Activated naive CD4-positive, alpha-beta T cell treated with anti-CD3 and anti-CD28 coated beads, Interleukin-2, amount 10 ng/mL, durations not matched to agents 7 days and 5 days (primary cell): ENCODE measurements around the gene STXBP6.
A peak's percentile ranks its signal among the peaks of the same experiment; 100 is the strongest.
"Not testable (repeated sequence)": the region's sequence is repeated elsewhere in the genome, so short reads cannot be mapped to it uniquely, and the experiment has no call there.

Experiments
- CTCF ChIA-PET: fragments of 350-600 bp; sonication (Branson Sonifier 250); formaldehyde crosslinking; loops from one replicate; lab custom pipeline; 2021; ENCODE audit warnings: antibody characterized with exemption; lab: Charles Lee
- DNase-seq: peaks from one replicate; pipeline ENCODE4 v3.0.0-alpha.2; 2020
- H3K27ac Mint-ChIP-seq: one replicate; pipeline ENCODE4 v1.8.0; 2021; ENCODE audit warnings: mild to moderate bottlenecking, moderate library complexity, mixed read lengths
- H3K27me3 Mint-ChIP-seq: one replicate; pipeline ENCODE4 v1.8.0; 2021; ENCODE audit warnings: mild to moderate bottlenecking, mixed read lengths
- H3K36me3 Mint-ChIP-seq: one replicate; pipeline ENCODE4 v1.8.0; 2021; ENCODE audit warnings: mixed read lengths
- H3K4me1 Mint-ChIP-seq: one replicate; pipeline ENCODE4 v1.8.0; 2021; ENCODE audit warnings: mixed read lengths
- H3K4me3 Mint-ChIP-seq: one replicate; pipeline ENCODE4 v1.8.0; 2021; ENCODE audit warnings: mild to moderate bottlenecking, moderate library complexity, mixed read lengths
- H3K9me3 Mint-ChIP-seq: one replicate; pipeline ENCODE4 v1.8.0; 2021; ENCODE audit warnings: mixed read lengths

STXBP6 gene

DNA sequence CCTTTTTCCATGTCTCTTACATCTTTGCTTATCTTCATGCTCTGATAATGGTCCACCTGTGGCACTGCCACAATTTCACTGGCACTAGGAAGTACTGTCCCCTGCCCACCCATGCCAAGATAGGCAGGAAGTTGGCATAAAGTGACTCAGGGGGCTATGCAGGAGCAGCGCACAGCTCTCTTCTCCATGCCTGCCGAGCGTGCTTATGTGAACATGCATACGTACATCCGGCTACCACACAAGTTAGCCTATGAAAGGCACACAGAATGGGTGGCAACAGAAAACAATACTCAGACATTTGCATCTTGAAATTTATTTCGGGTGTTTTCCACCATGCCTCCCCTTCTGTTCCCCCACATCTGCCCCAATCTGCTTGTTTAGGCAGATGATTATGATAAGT is 241.5 kb downstream of the STXBP6 start:
- Mint-ChIP-seq H3K9me3 (no peaks in the 10 kb centered on the region), H3K27me3 (peaks cover under 1% of the 10 kb centered on the region), H3K36me3 (no peaks in the 10 kb centered on the region), H3K27ac (no peak overlapping the region), H3K4me3 (no peak overlapping the region), H3K4me1 (no peaks in the 10 kb centered on the region)
- DNase-seq, result no peak
- CTCF ChIA-PET, result no interaction called here

DNA sequence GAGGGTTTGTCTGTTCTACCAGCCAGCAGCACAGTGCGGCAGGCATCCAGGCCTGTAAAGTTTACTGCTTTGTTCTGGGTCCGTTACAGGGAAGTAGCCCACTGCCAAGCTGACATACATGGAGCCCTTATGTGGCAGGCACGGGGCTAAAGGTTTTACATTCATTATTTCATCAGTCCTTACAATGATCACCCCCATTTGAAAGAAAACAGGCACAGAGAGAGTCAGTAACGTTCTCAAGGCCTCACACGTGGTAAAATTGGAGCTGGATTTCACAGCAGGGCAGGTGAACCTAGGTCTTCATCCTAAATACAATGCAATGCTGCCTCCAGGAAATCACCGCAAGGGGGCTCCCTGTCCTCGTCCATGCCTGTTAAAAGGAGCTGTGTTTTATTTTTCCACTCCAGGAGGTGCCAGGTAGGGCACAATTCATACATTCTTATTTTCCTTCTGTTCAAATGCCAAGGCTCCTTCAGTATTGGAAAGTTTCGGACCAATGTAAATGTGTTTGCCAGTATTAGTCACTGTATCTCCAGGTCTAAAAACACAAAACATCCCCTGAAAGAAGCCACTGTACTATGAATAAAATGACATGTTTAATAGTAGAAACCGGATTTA is 243.8 kb downstream of the STXBP6 start:
- Mint-ChIP-seq H3K4me3 (no peak overlapping the region), H3K27me3 (no peaks in the 10 kb centered on the region), H3K4me1 (no peaks in the 10 kb centered on the region), H3K9me3 (no peaks in the 10 kb centered on the region), H3K27ac (no peak overlapping the region), H3K36me3 (no peaks in the 10 kb centered on the region)
- DNase-seq, result peak; percentile 57
- CTCF ChIA-PET, result interaction anchor here (0.6 to 2.0 kb wide), 7 partner anchors 9 to 1055 kb away, joined by 3 to 8 read pairs (median 6); no protein-coding TSS in a partner anchor

DNA sequence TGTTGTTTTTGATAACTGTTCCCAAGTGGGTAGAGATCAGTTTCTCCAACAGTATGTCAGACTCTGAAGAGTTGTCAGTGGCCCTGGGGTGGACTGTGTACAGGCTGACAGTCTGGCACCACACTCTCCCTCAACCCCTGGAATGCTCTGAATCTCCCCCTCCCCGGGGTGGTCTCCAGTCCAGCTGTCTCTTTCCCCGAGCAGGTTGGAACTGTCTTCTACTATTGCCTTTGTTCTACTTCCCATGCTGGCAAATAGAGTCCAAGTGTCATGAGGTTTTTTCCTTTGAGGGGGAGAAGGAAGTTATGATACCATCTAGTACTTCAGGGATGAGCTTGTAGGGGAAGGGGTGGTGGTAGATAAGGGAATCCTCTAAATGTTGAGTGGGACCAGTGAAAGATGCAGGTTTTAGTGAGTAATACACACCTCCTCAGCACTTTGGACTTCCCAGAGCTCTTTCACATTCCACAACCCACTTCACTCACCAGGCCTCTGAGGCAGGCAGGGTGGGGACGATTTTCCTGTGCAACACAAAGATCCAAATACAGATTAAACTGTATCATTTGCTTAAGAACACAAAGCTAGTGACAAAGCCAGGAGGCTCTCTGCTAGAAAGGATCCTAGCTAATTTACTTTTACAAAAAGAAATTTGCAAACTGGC is 245.3 kb downstream of the STXBP6 start:
- Mint-ChIP-seq H3K36me3 (no peaks in the 10 kb centered on the region), H3K9me3 (no peaks in the 10 kb centered on the region), H3K4me1 (no peaks in the 10 kb centered on the region), H3K27ac (no peak overlapping the region), H3K4me3 (no peak overlapping the region), H3K27me3 (no peaks in the 10 kb centered on the region)
- no peak for DNase-seq
- CTCF ChIA-PET, result interaction anchor here (0.9 to 1.8 kb wide), 2 partner anchors 17 to 327 kb away, joined by 3 to 6 read pairs; no protein-coding TSS in a partner anchor

DNA sequence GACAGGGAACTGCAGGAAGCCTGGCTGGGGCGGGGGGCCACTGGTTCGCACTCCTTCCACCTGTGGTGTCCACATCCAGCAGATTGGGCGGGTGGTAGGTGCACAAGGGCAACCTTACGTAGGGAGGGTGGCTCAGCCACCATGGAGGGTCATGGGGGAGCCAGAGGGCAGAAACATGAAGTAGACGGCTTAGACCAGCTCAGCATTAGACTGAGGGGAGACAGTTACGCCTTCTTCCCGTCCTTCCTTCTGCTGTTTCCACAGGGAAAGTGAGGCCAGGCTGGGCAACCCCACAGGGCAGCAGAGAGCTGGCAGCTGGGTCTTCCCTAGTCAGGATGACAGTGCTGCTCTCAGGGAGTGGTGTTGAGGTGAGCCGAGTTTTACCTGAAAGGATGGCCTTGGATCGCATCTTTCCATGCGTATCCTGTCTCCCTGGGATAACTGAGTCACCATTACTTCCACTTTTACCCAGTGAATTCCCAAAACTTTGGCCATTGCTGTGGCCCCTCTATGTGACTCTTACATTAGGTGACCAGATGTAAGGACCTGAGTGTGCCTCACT is 245.9 kb downstream of the STXBP6 start:
- Mint-ChIP-seq H3K36me3 (no peaks in the 10 kb centered on the region), H3K27ac (no peak overlapping the region), H3K27me3 (no peaks in the 10 kb centered on the region), H3K4me3 (no peak overlapping the region), H3K9me3 (no peaks in the 10 kb centered on the region), H3K4me1 (peaks cover 2% of the 10 kb centered on the region)
- CTCF ChIA-PET, result no interaction called here
- DNase-seq, result no peak

DNA sequence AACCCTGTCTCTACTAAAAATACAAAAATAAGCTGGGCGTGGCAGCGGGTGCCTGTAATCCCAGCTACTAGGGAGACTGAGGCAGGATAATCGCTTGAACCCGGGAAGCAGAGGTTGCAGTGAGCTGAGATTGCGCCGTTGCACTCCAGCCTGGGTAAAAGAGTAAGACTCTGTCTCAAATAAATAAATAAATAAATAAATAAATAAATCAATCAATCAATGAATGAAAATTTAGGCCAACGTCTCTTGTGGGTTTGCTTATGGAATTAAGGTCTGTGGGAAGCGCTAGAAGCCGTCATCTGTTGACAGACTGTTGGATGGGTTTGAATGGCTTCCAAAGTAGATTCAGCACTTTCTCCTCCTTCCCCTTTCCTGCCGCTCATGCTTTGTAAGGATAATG is 246.5 kb downstream of the STXBP6 start:
- H3K9me3 Mint-ChIP-seq, H3K36me3 Mint-ChIP-seq, DNase-seq, H3K4me1 Mint-ChIP-seq, H3K27me3 Mint-ChIP-seq, H3K27ac Mint-ChIP-seq, CTCF ChIA-PET, H3K4me3 Mint-ChIP-seq: not testable (repeated sequence)

DNA sequence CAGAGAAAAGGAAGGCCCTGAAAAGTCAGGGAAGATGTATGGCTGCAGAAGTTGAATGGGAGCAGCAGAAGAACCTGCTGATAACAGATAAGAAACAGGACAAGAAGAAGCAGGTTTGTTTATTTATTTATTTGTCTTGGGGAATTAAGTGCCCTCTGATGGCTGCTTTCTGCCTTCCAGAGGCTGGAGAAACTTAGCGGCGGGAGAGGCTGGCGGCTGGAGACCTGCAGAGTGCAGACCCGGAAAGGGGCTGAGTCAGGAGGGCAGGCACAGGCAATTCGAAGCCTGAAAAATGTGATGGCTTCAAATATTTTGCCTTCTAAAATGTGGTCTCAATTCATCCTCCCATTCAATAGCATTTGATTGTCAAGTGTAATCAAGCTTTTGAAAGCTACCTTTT is 247.7 kb downstream of the STXBP6 start:
- H3K4me1 Mint-ChIP-seq, result peaks cover 5% of the 10 kb centered on the region
- H3K4me3 Mint-ChIP-seq, result no peak overlapping the region
- H3K27me3 Mint-ChIP-seq, result no peaks in the 10 kb centered on the region
- no peaks in the 10 kb centered on the region for H3K9me3 Mint-ChIP-seq
- no peak overlapping the region for H3K27ac Mint-ChIP-seq
- CTCF ChIA-PET, result no interaction called here
- DNase-seq, result no peak
- H3K36me3 Mint-ChIP-seq, result no peaks in the 10 kb centered on the region

DNA sequence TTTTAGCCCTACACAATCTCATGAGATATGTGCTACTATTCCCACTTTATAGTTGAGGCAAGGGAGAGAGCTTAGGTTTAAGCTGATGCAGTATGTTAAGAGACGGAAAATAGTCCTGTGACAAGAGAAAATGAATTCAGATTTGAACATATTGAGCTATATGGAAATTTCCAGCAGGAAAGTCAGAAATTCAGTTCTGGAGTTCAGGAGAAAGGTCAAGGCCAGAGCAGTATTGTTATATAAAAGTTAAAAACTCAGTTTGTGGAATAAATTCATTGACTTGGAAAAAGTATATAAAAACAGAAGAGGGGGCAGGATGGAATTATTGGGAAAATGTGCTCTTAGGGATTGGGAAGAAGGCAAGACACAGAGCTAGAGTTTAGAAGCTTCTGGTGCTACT is 248.9 kb downstream of the STXBP6 start:
- peaks cover 5% of the 10 kb centered on the region for H3K4me1 Mint-ChIP-seq
- no peaks in the 10 kb centered on the region for H3K36me3 Mint-ChIP-seq
- H3K27me3 Mint-ChIP-seq, result no peaks in the 10 kb centered on the region
- H3K27ac Mint-ChIP-seq, result no peak overlapping the region
- CTCF ChIA-PET, result no interaction called here
- DNase-seq, result no peak
- H3K9me3 Mint-ChIP-seq, result no peaks in the 10 kb centered on the region
- H3K4me3 Mint-ChIP-seq, result no peak overlapping the region

DNA sequence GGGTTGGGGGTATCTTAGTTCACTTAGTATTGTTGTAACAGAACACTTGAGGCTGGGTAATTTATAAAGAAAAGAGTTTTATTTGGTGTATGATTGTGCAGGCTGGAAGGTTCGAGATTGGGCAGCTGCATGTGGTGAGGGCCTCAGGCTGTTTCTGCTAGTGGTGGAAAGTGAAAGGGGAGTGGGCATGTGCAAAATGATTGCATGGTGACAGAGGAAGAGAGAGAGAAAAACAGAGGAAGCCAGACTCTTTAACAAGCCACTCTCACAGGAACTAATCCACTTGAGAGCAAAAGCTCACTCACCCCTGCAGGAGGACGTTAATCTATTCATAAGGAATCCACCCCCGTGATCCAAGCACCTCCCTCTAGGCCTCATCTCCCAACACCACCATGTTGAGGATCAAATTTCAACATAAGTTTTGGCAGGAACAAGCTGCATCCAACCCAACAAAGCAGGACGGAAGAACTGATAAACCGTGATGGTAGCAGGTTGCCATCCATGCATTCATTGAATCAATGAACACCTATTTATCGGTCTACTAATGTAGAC is 251.0 kb downstream of the STXBP6 start:
- Mint-ChIP-seq H3K36me3 (no peaks in the 10 kb centered on the region), H3K4me3 (no peak overlapping the region), H3K4me1 (peaks cover 5% of the 10 kb centered on the region), H3K27me3 (peaks cover 4% of the 10 kb centered on the region), H3K9me3 (no peaks in the 10 kb centered on the region), H3K27ac (no peak overlapping the region)
- CTCF ChIA-PET, result interaction anchor here (1.4 kb wide), 1 partner anchor 88 kb away, joined by 3 read pairs; no protein-coding TSS in a partner anchor
- no peak for DNase-seq

DNA sequence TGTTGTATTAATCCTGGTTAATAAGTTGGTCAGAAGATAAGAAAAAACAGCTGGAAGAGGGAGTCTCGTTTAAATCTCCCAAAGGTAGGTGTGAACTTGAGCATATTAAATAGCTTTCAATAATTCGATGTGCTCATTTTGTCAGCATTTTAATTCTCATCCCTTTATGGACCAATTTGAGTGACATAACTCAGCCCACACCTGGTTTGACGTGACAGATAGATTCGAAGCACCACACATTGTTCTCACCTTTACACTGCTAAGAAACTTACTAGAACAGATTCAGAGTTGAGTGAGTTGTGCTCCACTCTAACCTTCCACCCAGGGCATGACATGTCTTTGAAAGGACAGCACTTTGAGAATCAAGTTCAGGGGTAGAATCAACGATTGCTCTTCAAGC is 254.5 kb downstream of the STXBP6 start:
- H3K27me3 Mint-ChIP-seq, result peaks cover 4% of the 10 kb centered on the region
- CTCF ChIA-PET, result no interaction called here

DNA sequence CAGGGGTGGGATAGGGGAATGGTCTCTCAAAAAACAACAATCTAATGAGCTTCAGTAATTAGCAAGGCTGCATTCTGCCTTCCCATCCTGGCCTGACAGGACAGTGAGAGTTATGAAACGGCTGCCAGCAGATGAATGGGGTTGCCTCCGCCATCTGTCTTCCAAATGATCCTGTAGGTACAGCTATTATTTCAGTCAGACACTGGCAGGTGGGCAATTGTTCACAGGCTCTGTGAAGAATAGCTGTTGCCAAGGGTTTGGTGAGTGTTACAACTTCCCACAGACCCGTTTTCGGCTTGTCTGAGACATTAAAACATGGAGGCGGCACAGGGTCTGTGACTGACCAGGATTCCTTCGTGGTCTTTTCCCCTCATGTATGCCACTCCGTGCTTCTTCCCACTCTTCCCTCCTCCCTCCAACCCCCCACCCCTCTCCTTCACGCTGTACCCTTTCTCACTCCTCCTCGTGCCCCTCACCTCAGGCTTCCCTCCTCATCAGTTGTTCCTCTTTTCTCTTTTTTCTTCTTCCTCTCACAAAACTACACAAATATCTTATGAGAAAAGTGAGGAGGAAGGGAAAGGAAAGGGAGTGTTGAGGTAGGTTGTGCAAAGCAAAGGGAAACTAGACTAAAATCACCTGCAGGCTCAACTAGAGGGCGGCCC is 255.2 kb downstream of the STXBP6 start:
- DNase-seq, result no peak
- Mint-ChIP-seq H3K36me3 (no peaks in the 10 kb centered on the region), H3K4me1 (peaks cover 5% of the 10 kb centered on the region), H3K9me3 (no peaks in the 10 kb centered on the region), H3K4me3 (no peak overlapping the region), H3K27ac (no peak overlapping the region), H3K27me3 (peaks cover 8% of the 10 kb centered on the region)
- CTCF ChIA-PET, result no interaction called here

More for the DNA sequence above, 254.5 kb downstream of the STXBP6 start:
- no peaks in the 10 kb centered on the region for H3K9me3 Mint-ChIP-seq
- H3K4me3 Mint-ChIP-seq, result no peak overlapping the region
- no peak for DNase-seq
- H3K36me3 Mint-ChIP-seq, result no peaks in the 10 kb centered on the region
- no peak overlapping the region for H3K27ac Mint-ChIP-seq
- peaks cover 5% of the 10 kb centered on the region for H3K4me1 Mint-ChIP-seq

DNA sequence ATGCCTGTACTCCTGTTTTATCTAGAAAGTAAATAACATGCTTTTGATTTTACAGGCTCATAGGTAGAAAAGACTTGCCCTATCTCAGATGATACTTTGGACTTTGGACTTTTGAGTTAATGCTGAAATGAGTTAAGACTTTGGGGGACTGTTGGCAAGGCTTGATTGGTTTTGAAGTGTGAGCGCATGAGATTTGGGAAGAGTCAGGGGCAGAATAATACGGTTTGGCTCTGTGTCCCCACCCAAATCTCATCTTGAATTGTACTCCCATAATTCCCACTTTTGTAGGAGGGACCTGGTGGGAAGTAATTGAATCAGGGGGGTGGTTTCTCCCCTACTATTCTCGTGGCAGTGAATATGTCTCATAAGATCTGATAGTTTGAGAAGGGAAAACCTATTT is 259.8 kb downstream of the STXBP6 start:
- Mint-ChIP-seq H3K36me3 (no peaks in the 10 kb centered on the region), H3K27ac (no peak overlapping the region), H3K27me3 (peaks cover 11% of the 10 kb centered on the region), H3K9me3 (no peaks in the 10 kb centered on the region), H3K4me3 (no peak overlapping the region), H3K4me1 (no peaks in the 10 kb centered on the region)
- no peak for DNase-seq
- CTCF ChIA-PET, result no interaction called here

DNA sequence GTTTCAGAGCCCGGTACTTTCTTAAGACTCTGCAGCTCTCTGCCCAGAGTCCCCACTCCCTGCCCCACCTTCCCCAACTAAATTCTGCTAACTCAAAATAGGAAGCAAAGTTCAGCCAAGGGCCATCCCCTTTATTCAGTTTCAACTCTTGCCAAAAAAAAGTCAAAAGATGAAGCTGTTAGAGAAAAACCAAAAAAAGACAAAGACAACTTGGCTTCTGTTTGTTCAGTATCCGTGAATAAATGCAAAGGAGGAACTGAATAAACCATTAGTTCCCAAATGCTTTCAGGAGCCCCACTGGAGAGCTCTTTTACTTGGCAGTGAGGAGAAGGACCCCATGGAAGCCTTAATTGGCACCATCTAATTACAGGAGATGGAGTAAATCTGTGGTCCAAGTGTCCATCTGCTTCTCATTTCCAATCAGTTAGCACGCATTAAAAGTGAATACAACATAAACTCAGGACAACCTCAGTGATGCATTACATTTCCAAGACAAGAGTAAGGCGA is 260.5 kb downstream of the STXBP6 start:
- H3K27me3 Mint-ChIP-seq, result peaks cover 7% of the 10 kb centered on the region
- H3K36me3 Mint-ChIP-seq, result no peaks in the 10 kb centered on the region
- H3K9me3 Mint-ChIP-seq, result no peaks in the 10 kb centered on the region
- DNase-seq, result no peak
- no peaks in the 10 kb centered on the region for H3K4me1 Mint-ChIP-seq
- CTCF ChIA-PET, result interaction anchor here (1.2 kb wide), 1 partner anchor 79 kb away, joined by 3 read pairs; no protein-coding TSS in a partner anchor
- H3K27ac Mint-ChIP-seq, result no peak overlapping the region
- H3K4me3 Mint-ChIP-seq, result no peak overlapping the region

DNA sequence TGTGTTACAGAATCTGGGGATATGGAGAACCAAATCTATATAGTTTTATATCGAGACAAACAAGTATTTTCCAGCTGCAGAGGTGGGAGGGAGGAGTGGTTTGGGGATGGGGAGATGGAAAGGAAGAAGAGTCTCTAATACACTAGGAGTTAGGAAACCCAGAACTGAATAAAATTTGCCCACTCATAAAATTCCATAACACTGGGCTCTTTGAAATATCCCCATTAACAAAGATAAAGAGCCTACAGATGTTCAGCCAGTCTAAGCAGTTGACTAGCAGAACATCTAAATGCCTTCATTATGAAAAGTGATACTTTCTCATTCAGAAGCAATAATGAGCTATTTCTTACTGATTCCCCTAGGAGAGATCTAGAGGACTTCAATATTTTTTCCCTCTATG is 264.2 kb downstream of the STXBP6 start:
- no peaks in the 10 kb centered on the region for H3K9me3 Mint-ChIP-seq
- H3K27ac Mint-ChIP-seq, result no peak overlapping the region
- H3K27me3 Mint-ChIP-seq, result peaks cover 7% of the 10 kb centered on the region
- H3K4me1 Mint-ChIP-seq, result no peaks in the 10 kb centered on the region
- CTCF ChIA-PET, result no interaction called here
- no peak overlapping the region for H3K4me3 Mint-ChIP-seq
- DNase-seq, result no peak
- no peaks in the 10 kb centered on the region for H3K36me3 Mint-ChIP-seq

DNA sequence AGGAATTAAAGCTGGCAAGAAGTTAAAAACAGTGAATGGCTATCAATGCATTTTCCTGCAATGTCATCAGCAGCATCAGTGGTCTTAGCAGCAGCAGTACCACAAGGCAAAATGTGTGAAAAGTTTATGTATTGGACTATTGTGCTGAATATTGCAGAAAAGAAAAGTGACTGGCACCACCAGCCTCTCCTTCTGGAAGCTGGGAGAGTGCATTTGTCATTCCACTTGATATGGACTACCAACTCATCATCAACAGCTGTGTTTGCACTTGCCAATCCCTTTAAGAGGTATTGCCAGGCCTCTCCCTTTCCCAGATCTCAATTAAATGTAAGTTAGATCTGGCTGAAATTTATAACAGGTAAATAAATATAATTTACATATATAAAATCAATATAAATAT is 265.0 kb downstream of the STXBP6 start:
- Mint-ChIP-seq H3K36me3 (no peaks in the 10 kb centered on the region), H3K9me3 (no peaks in the 10 kb centered on the region), H3K4me1 (no peaks in the 10 kb centered on the region), H3K27me3 (peaks cover 4% of the 10 kb centered on the region), H3K27ac (no peak overlapping the region), H3K4me3 (no peak overlapping the region)
- CTCF ChIA-PET, result no interaction called here
- DNase-seq, result no peak
